ENCODE data around the gene IFI27L2. TPM values are rescaled to one million over a fixed set of nuclear protein-coding genes. Genes with fewer than 3 reads are reported as not detected.

IFI27L2 gene
- total RNA-seq, 4 donors from 2014 or later, result 21.0 to 69.1 (median 52.3) TPM

DNA sequence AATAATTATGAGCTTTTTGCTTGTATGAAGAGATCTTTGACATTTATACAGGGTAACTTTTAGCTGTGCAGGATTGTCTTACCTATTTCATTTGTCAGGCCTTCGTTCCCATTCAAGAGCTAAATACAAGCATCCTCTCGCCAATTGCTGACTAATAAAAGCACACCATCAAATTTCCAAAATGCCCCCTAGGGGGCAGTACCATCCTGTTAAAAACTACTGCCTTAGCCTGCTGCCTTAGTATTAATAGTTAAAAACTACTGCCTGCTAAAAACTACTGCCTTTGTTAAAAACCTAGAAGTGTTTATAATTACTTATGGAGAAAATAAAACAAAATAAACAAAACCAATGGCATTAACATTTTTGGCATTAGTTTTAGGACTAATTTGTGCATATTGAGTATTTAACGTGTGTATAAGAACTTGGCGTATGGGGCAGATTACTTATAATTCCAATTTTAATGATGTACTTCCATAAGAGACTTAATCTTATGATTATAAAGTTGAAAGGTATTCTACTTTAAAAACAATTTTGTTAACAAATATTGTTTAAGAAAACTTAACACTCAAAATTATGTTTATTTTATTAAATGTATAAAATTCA lies 3.0 kb upstream of the IFI27L2 start:
- WGBS, 2 donors, result 39 to 42% methylated on average over 4 of the region's 4 CpGs
- intact Hi-C loops (cut with DNase I; ENCODE audit: low total_unique reads), result no loop called here
- DNase-seq (ENCODE audit: low spot score in 2 of 2), result peak in 1 of 2 donors; percentile 41
- no peak overlapping the region for H3K4me3 ChIP-seq (ENCODE audit: low read depth, poor library complexity, severe bottlenecking)
- TF ChIP-seq POLR2A (IDR thresholded peaks at IDR 0.05), result no peak
- TF ChIP-seq, protein P1, sequence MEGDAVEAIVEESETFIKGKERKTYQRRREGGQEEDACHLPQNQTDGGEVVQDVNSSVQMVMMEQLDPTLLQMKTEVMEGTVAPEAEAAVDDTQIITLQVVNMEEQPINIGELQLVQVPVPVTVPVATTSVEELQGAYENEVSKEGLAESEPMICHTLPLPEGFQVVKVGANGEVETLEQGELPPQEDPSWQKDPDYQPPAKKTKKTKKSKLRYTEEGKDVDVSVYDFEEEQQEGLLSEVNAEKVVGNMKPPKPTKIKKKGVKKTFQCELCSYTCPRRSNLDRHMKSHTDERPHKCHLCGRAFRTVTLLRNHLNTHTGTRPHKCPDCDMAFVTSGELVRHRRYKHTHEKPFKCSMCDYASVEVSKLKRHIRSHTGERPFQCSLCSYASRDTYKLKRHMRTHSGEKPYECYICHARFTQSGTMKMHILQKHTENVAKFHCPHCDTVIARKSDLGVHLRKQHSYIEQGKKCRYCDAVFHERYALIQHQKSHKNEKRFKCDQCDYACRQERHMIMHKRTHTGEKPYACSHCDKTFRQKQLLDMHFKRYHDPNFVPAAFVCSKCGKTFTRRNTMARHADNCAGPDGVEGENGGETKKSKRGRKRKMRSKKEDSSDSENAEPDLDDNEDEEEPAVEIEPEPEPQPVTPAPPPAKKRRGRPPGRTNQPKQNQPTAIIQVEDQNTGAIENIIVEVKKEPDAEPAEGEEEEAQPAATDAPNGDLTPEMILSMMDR (IDR thresholded peaks at IDR 0.05), result no peak

DNA sequence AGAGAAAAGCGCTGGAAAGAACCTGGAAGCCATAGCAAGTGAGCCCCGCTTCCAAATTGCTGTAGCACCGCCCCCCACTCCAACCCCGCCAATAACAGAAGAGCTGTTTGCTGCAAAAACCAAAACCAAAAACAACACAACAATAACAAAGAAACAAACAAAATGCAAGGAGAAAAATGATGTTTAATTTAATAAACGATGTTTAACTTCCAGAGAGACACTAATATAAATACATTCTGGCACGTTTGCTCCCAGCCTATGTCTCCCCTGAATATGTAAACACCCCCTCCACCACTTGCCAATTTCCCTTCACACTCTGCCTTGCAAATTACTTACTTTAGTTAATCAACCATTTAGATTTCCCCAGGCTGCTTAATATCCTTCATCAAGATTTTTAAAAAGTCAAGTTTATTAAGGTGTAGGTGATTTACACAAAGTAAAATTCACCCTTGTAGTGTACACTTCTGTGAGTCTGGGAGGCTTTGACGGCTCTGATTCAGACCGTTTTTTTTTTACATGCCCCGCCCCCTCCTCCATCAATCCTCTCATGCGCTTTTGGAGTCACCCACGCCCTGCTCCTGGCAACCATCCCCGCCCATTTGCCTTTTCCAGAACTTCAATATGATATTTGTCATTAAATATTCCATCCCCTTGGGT lies 482 bp upstream of the IFI27L2 start:
- no peak for TF ChIP-seq POLR2A (IDR thresholded peaks at IDR 0.05)
- TF ChIP-seq, protein P1 (IDR thresholded peaks at IDR 0.05), result no peak
- 0 to 1% methylated on average over 11 to 12 of the region's 12 CpGs for WGBS, 2 donors
- H3K4me3 ChIP-seq (ENCODE audit: low read depth, poor library complexity, severe bottlenecking), result peak overlapping the region; percentile 11
- intact Hi-C loops (cut with DNase I; ENCODE audit: low total_unique reads), result no loop called here
- peak; percentile 41 to 85 for DNase-seq (ENCODE audit: low spot score in 2 of 2)

DNA sequence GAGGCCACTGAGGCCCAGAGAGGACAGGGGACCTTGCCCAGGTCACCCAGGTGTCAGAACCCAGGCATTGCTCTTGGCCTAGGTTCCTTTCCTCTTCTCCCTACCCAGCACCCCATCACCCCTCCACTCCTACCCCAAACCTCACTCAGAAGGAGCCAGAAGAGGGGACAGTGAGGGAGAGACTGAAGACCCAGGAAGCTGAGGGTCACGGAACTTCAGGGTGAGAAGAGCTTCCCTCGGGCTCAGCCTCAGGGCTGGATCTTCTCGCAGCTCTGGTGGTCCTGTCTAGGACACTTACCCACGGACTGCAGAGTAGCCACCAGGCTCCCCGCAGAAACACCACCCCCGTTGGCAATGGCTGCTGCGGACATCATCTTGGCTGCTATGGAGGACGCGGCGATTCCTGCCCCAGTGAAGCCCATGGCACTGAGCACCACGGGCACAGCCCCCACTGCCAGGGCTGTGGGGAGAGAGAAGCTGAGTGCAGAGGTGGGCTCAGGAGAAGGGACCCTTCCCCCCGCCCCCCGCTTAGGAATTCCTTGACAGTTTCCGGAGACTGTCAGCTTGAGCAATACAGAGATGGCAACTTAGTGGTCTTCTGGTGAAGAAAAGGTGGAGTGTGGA lies 1.1 kb downstream of the IFI27L2 start:
- intact Hi-C loops (cut with DNase I; ENCODE audit: low total_unique reads), result no loop called here
- DNase-seq (ENCODE audit: low spot score in 2 of 2), result peak; percentile 8 to 84
- TF ChIP-seq, protein P1 (IDR thresholded peaks at IDR 0.05), result no peak
- no peak for TF ChIP-seq POLR2A (IDR thresholded peaks at IDR 0.05)
- no peak overlapping the region for H3K4me3 ChIP-seq (ENCODE audit: low read depth, poor library complexity, severe bottlenecking)
- 87 to 94% methylated on average over 14 of the region's 14 CpGs for WGBS, 2 donors

DNA sequence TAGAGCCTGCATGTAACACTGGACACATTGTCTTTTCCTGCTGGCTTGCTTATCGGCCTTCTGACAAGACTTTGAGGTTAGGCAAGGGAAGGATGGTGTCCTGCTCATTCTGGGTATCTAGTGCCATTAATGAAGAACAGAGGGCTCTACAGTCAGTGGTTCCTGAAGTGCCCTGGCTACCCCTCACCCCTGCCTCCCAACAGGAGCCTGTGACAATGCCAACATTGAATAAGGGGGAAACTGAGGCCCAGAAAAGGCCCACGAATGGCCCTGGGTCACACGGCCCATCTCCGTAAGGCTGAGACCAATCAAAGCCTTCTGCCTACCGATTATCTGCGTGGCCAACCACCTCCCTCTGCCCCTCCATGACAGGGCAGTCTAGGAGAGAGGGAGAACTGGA lies 2.1 kb downstream of the IFI27L2 start:
- intact Hi-C loops (cut with DNase I; ENCODE audit: low total_unique reads), result no loop called here

DNA sequence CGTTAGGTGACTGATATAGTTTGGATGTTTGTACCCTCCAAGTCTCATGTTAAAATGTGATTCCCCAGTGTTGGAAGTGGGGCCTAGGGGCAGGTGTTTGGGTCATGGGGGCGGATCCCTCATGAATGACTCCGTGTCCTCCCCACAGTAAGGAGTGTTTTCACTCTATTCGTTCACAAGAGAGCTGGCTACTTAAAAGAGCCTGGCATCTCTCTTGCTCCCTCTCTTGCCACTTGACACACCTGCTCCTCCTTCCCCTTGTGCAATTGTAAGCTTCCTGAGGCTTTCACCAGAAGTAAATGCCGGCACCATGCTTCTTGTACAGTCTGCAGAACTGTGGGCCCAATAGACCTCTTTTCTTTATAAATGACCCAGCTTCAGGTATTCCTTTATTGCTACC lies 2.6 kb downstream of the IFI27L2 start:
- TF ChIP-seq, protein P1 (IDR thresholded peaks at IDR 0.05), result no peak
- TF ChIP-seq POLR2A (IDR thresholded peaks at IDR 0.05), result no peak
- DNase-seq (ENCODE audit: low spot score in 2 of 2), result peak; percentile 1 to 48
- no peak overlapping the region for H3K4me3 ChIP-seq (ENCODE audit: low read depth, poor library complexity, severe bottlenecking)
- WGBS, 2 donors, result 85 to 86% methylated on average over 5 of the region's 5 CpGs
- intact Hi-C loops (cut with DNase I; ENCODE audit: low total_unique reads), result no loop called here

More for the DNA sequence above, 2.1 kb downstream of the IFI27L2 start:
- TF ChIP-seq POLR2A (IDR thresholded peaks at IDR 0.05), result no peak
- TF ChIP-seq, protein P1 (IDR thresholded peaks at IDR 0.05), result no peak
- no peak for DNase-seq (ENCODE audit: low spot score in 2 of 2)
- H3K4me3 ChIP-seq (ENCODE audit: low read depth, poor library complexity, severe bottlenecking), result no peak overlapping the region
- WGBS, 2 donors, result 86 to 96% methylated on average over 6 of the region's 6 CpGs

Measured in lower leg skin (tissue), 4 donors.